Right ventricle myocardium superior (tissue), 1 donor: ENCODE results near the gene PRKD2. TPM values are rescaled to one million over a fixed set of nuclear protein-coding genes. Genes with fewer than 3 reads are reported as not detected.

ENCODE experiments used
- ATAC-seq: fragments of 200-7000 bp; cut with Tn5 transposase; one replicate; pipeline ENCODE4 v1.9.1; 2020; ENCODE audit warnings: mild to moderate bottlenecking; ENCODE audit not compliant: poor library complexity
- DNase-seq: peaks from one replicate; pipeline ENCODE4 v3.0.0-alpha.2; 2020
- intact Hi-C: fragments of 100-400 bp; cut with DNase I; formaldehyde crosslinking; loops from one replicate; pipeline ENCODE4 v1.11.2; 2022
- total RNA-seq: library from RNA; stranded (reverse); fragmentation: NEBNext Ultra II Directional; extraction: Animal tissue kit (Norgen Biotek cat#: 25700); gene quantifications from one replicate; pipeline ENCODE4 v1.2.1, GENCODE V29; 2021
- donor health status: DM: no; HTN: yes; CAD: no; lungs with severe emphysema.

The PRKD2 gene
- total RNA-seq, 1 donor from 2014 or later: 10.1 TPM

DNA sequence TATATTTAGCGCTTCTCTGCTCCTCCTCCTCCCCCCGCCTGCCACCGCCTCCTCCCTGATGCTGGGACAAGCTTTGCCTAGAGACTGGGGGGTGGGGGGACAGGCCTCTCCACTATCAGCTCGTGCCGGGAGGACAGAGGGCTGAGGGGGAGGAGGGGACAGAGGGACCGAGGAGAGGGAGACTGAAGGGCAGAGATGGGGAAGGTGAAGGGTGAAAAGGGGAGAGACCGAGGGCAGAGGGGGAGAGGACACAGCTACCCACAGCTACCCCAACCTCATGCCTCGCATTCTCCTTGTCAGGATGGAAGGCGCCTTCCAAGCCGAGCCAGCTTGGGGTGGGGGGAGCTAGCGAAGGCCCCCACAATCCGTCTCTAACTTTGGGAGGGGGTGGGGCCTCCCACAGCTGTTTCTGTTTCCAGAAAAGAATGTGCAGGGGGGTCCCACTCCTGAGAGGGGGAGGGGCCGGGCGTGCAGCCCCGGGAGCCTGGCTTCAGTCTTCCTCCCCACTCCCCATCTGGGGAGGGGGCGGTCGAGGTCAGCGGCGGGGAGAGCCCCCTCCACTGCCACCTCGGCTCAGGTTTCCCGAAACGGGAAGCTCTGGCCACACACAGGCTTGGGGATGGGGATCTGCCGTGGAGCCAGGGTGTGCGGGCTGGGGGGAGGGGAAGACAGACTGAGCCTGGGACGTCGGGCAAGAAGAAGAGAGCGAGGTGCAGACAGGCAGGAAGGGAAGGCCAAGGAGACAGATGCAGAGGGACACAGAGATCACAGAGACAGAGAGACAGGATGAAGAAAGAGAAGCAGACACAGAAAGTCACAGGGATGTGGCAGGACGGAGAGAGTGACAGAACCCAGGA lies 57.5 kb downstream of the PRKD2 start:
- no peak for ATAC-seq
- intact Hi-C loops: loop anchor here (2.0 to 10.0 kb wide), 2 partner anchors 45 to 125 kb away; no protein-coding TSS in a partner anchor
- no peak for DNase-seq

GRCh38 chr19:46656541-46656940 lies 60.4 kb downstream of the PRKD2 start:
- no peak for ATAC-seq
- intact Hi-C loops: no loop called here
- DNase-seq: no peak

- intact Hi-C loops: no loop called here
- peak; percentile 8 for ATAC-seq
- no peak for DNase-seq
These were observed 62.2 kb downstream of the PRKD2 start for GRCh38 chr19:46654621-46655152.

- ATAC-seq: no peak
- intact Hi-C loops: no loop called here
- no peak for DNase-seq
These were observed 66.5 kb downstream of the PRKD2 start for GRCh38 chr19:46650445-46650844.

DNA sequence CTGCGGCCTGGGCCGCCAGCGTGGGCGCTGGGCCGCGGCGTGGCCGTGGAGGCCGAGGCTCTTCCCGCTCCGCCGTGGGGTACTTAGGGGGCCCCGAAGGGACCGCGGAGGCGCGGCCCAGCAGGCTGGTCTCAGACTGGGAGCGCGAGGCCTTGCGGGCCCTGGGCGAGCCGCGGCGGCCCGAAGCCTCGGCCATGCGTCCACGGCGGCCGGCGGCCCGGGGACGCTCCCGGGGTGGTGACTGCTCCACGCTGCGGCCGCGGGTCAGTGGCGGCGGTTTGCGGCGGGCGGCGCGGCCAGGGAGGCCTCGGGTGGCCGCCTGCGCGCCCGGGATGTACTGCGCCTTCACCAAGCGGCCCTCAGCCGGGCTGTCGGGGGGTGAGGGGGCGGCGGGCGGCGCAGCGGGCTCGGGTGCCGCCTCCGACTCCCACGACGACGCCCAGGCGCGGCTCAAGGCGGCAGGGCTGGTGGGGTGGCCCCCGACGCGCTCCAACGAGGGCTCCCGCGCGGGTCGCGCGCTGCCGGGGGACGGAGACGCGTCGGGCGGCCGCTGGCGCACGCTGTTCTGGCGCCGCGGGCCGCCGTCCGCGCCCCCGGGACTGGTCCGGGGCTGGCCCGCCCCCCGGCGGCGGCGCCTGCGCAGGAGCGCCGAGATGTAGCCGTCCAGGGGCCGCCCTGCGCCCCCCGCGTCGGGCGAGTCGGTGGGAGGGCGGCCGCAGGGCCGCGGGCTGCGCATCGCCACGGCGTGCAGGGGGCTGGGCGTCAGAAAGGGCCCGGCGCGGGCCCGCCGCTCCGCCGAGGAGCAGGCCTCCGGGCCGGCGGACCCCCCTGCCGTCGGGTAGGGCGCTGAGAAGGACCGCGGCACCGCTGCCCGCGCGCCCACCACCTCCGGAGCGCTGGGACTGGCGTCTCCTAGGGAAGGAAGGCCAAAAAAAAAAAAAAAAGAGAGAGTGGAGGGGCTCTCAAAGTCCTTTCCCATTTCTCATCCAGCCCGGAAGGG lies 67.7 kb downstream of the PRKD2 start:
- ATAC-seq (no peak), DNase-seq (no peak)
- intact Hi-C loops: no loop called here

GRCh38 chr19:46648060-46648960 lies 68.6 kb downstream of the PRKD2 start:
- DNase-seq: no peak
- ATAC-seq: peak; percentile 34
- intact Hi-C loops: no loop called here

DNA sequence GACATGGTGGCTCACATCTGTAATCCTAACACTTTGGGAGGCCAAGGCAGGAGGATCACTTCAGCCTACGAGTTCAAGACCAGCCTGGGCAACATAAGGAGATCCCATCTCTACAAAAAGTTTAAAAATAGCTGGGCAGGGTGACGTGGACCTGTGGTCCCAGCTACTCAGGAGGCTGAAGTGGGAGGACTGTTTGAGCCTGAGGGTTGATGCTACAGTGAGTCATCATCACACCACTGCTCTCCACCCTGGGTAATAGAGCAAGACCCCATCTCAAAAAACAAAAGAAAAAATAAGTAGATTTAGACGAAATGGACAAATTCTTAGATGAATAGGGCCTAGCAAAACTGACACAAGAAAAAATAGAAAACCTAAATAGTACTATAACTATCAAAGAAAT lies 70.5 kb downstream of the PRKD2 start:
- ATAC-seq (no peak), DNase-seq (no peak)
- intact Hi-C loops: no loop called here

DNA sequence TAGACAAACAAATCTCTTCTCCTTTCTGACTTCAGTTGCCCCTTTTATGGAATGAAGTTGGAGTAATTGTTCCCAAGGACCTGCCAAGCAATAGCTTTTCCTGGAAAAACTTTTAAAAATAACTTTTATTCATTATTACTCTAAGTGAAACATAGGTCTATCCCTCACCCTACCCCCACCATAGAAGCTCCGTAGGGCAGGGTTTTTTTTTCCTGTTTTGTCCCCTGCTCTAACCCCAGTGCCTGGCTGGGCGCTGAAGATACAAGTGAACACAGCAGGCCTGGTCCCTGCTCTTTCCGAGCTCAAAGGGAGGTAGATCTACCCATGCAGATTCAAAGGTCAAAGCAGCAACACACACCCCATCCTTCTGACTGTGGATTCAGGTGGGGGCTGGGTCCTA lies 72.2 kb downstream of the PRKD2 start:
- ATAC-seq (no peak), DNase-seq (no peak)
- intact Hi-C loops: no loop called here

GRCh38 chr19:46640656-46641055 lies 76.3 kb downstream of the PRKD2 start:
- intact Hi-C loops: no loop called here
- DNase-seq (no peak), ATAC-seq (no peak)

DNA sequence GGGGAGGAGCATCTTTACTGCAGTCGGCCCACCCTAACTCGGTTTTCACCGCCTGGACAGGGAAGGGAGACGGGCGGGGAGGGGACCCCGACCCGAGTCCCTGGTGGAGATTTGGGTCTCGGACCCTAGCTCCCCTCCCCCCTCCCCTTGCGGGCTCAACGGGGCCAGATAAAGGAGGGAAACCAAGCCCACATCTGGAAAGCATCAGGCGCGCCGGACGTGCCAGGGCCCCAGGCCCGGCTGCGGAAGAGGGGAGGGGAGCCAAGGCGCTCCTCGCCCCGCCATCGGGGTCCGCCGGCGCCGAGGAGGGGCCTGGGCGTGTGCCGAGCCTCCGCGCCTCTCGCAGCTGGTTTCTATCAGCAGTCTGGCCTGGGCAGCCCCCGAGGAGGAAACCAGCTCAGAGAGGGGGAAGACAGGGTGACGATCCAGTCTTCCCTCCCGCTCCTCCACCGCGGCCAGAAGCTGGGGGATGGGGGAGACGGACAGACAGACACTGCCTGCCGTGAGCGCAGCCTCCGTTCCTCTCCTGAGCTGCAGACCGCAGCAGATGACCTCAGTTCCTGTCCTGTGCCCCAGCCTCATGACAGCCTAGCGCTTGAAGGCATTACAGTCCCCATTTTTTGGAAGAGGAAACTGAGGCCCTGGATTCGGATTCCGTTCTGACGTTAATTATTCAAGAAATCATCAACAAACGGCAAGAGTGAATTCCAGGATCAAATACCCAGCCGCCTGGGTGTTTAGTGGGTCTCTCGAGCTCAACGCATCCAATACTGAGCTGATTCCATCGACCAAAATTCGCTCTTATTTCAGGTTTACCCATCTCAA lies 77.3 kb downstream of the PRKD2 start:
- ATAC-seq: peak; percentile 54
- peak; percentile 75 for DNase-seq
- intact Hi-C loops: no loop called here

GRCh38 chr19:46637224-46637623 lies 79.7 kb downstream of the PRKD2 start:
- DNase-seq: no peak
- intact Hi-C loops: no loop called here
- no peak for ATAC-seq

- DNase-seq (no peak), ATAC-seq (no peak)
These were observed 80.8 kb downstream of the PRKD2 start, which contains the start of gene GNG8 for GRCh38 chr19:46635920-46636761. GNG8 (minus strand) TSS chr19:46636202; CDS start chr19:46634682, 1,520 bp downstream.

DNA sequence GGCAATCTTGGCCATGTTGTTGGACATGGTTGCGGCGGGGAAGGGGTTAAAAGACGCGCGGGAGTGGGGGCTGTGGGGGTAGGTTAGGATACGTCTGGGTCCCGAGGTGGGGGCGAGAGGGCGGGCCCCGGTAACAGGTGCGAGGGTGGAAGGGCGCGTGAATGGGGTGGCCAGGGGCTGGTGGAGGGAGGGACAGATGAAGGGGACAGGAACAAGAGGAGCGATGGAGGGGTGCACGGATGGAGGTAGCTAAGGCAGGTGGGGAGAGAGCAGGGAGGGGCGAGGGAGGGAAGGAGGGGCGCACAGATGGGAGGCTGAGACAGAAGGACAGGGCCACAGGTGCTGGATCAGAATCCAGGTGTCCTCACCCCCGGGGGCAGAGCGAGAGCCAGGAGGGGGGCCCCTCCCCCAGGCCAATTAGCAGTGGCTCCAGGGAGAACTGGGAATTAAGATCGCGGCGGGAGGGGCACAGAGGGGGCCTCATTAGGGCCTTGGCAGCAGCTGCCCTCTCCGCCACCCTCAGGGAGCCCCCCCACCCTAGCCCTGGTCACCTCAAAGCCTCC lies 82.2 kb downstream of the PRKD2 start:
- intact Hi-C loops: no loop called here
- ATAC-seq (no peak), DNase-seq (no peak)

More at GRCh38 chr19:46635920-46636761, 80.8 kb downstream of the PRKD2 start, which contains the start of gene GNG8:
- intact Hi-C loops: no loop called here

DNA sequence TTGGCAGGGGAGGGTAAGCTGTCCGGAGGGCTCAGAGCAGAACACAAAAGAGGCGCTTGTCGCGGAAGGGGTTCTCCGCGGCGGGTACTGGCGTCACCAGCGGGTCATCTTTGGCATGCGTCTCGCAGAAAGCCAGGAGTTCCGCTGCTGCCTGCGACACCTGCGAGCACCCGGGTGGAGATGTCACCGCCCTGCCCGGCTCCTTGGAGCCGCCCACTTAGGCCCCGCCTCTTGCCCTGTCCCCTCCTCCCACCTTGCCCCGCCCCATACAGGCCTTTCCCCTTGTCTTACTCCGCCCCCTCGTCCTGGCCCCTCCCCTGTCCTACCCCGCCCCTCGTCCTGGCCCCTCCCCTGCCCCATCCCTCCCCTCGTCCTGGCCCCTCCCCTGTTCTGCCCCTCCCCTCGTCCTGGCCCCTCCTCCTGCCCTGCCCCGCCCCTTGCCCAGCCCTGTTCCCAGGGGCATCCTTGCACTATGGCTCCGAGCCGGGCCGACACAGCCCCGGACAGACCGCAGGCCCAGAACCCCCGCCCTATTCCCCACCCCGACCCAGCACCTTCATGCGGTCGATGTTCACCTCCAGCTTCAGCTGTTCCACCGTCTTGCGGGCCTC lies 82.8 kb downstream of the PRKD2 start:
- DNase-seq (peak; percentile 77), ATAC-seq (peak; percentile 41)
- intact Hi-C loops: no loop called here

- no peak for ATAC-seq
- intact Hi-C loops: no loop called here
- no peak for DNase-seq
These were observed 83.8 kb downstream of the PRKD2 start for GRCh38 chr19:46633130-46633529.

DNA sequence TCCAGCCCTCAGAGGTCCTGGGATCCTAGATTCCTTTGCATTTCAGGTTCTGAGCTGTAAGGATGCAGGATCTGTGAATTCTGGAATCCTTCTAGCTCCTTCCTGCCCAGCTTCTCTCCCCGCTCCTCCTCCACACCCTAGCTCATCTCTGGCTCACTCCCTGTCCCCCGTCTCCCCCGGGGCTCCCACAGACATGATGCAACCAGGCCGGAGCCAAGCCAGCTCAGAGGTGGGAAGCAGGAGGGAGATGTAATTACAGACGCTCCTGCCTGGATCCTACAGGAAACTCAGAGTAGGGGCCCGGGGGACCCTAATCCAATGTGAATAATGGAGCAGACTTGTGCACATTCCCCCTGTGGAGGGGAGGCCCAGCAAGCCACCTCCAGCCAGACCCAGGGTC lies 85.4 kb downstream of the PRKD2 start:
- no peak for ATAC-seq
- intact Hi-C loops: no loop called here
- no peak for DNase-seq
